Panc1 (cell line): Measurements from ENCODE around the gene RAD17. TPM values are rescaled to one million over a fixed set of nuclear protein-coding genes. Genes with fewer than 3 reads are reported as not detected.
A peak's percentile ranks its signal among the peaks of the same experiment; 100 is the strongest.

Source experiments
- ATAC-seq: fragments of 200-7000 bp; cut with Tn5 transposase; 2 replicates; pipeline ENCODE4 v1.9.1; 2020; ENCODE audit warnings: mild to moderate bottlenecking, moderate library complexity
- BruUV-seq: library from RNA; stranded (reverse); fragments of 400-500 nt; replicated peaks from 2 replicates; lab custom pipeline; 2021; lab: Mats Ljungman, UMichigan
- CTCF ChIA-PET: fragments of 300-600 bp; sonication (Branson Sonifier 250); formaldehyde crosslinking; loops from one replicate; lab custom pipeline; 2022; ENCODE audit warnings: antibody characterized with exemption; lab: Charles Lee
- POLR2A ChIA-PET: fragments of 300-600 bp; sonication (Branson Sonifier 250); formaldehyde crosslinking; loops from one replicate; lab custom pipeline; 2022; ENCODE audit warnings: antibody characterized with exemption; lab: Charles Lee
- DNase-seq: peaks from one replicate; pipeline ENCODE4 v3.0.0-alpha.2; 2010; ENCODE audit warnings: low read depth, low spot score
- H3K27ac ChIP-seq: 2 replicates; pipeline ENCODE4 v1.5.1; 2011; ENCODE audit warnings: mild to moderate bottlenecking, low read length, inconsistent platforms
- H3K27me3 ChIP-seq: fragments of 200-500 bp; sonication (Bioruptor generic); 2 replicates; pipeline ENCODE4 v1.6.0; 2014; ENCODE audit warnings: low read length, inconsistent platforms; ENCODE audit not compliant: control insufficient read depth, insufficient read depth
- H3K36me3 ChIP-seq: fragments of 200-500 bp; sonication (Bioruptor generic); 2 replicates; pipeline ENCODE4 v1.5.1; 2014; ENCODE audit warnings: inconsistent platforms, mild to moderate bottlenecking, low read length, moderate library complexity; ENCODE audit not compliant: control insufficient read depth, insufficient read depth
- H3K4me1 ChIP-seq: 2 replicates; pipeline ENCODE4 v1.5.1; 2011; ENCODE audit warnings: inconsistent platforms, mild to moderate bottlenecking, low read length, moderate library complexity; ENCODE audit not compliant: control insufficient read depth, insufficient read depth
- H3K4me3 ChIP-seq, 2 experiments: 2 replicates each; pipeline ENCODE4 v1.5.1; 2011 to 2012; ENCODE audit warnings: low read depth in 2 of 2, low read length in 2 of 2, mild to moderate bottlenecking in 2 of 2, inconsistent platforms in 1 of 2, moderate library complexity in 1 of 2
- H3K9me3 ChIP-seq: fragments of 200-500 bp; sonication (Bioruptor generic); 2 replicates; pipeline ENCODE4 v1.5.1; 2014; ENCODE audit warnings: low read depth, mild to moderate bottlenecking, inconsistent platforms, low read length, moderate library complexity; ENCODE audit not compliant: control insufficient read depth, insufficient read depth
- CTCF ChIP-seq: fragments of 450-650 bp; IDR thresholded peaks from 2 replicates; pipeline ENCODE4 v1.5.1; 2017; ENCODE audit warnings: mild to moderate bottlenecking
- POLR2AphosphoS5 ChIP-seq: IDR thresholded peaks from 2 replicates; pipeline ENCODE4 v1.6.1; 2012; ENCODE audit warnings: mild to moderate bottlenecking, low read depth, low read length, moderate library complexity
- REST ChIP-seq, 2 experiments: IDR thresholded peaks; 2 replicates each; pipeline ENCODE4 v1.6.1; 2011 to 2012; ENCODE audit warnings: low read depth in 2 of 2, control low read depth in 1 of 2, low read length in 1 of 2, mild to moderate bottlenecking in 1 of 2, moderate library complexity in 1 of 2; ENCODE audit not compliant: insufficient read depth in 1 of 2
- SIN3A ChIP-seq: IDR thresholded peaks from 2 replicates; pipeline ENCODE4 v1.6.1; 2012; ENCODE audit warnings: low read depth, mild to moderate bottlenecking, low read length, moderate library complexity, borderline replicate concordance; ENCODE audit not compliant: insufficient read depth
- TCF7L2 ChIP-seq: IDR thresholded peaks from 2 replicates; pipeline ENCODE4 v1.6.1; 2011; ENCODE audit warnings: mild to moderate bottlenecking, low read depth, low read length, inconsistent platforms
- in situ Hi-C: cut with HindIII; loops from 2 replicates; pipeline ENCODE4 v1.10.0; 2016; ENCODE audit warnings: low sequenced_read_pairs, low pct_unique_long_range_greater_than_20kb
- intact Hi-C: fragments of 100-400 bp; cut with micrococcal nuclease; formaldehyde crosslinking; loops from one replicate; pipeline ENCODE4 v1.10.0; 2022; ENCODE audit not compliant: unreplicated experiment
- total RNA-seq: library from RNA; stranded (reverse); gene quantifications from one replicate; pipeline ENCODE4 v1.2.1, GENCODE V29; 2021; ENCODE audit not compliant: unreplicated experiment

RAD17 gene
- total RNA-seq, 1 experiment from 2014 or later, result 41.7 TPM

GRCh38 chr5:69360442-69360841, 9.2 kb upstream of the RAD17 start:
- Histone ChIP-seq H3K4me1 (peaks cover 16% of the 10 kb centered on the region; the same call in 1 of the 2 replicates), H3K9me3 (no peaks in the 10 kb centered on the region), H3K36me3 (peaks cover 16% of the 10 kb centered on the region), H3K27me3 (no peaks in the 10 kb centered on the region), H3K4me3 (no peak overlapping the region), H3K27ac (0 out of 2 replicates have a peak overlapping the region, but pooled peaks have one; percentile 20)
- intact Hi-C loops, result loop anchor here (10.0 kb wide), 1 partner anchor 266 kb away; the partner anchor contains the start of gene SLC30A5
- ChIA-PET CTCF (no interaction called here), POLR2A (no interaction called here)
- in situ Hi-C loops, result no loop called here
- ATAC-seq (0 out of 2 replicates have a peak, but pooled peaks have one; percentile 39), DNase-seq (no peak)
- BruUV-seq, result no TSS peak
- TF ChIP-seq REST (IDR thresholded peaks at IDR 0.05; ENCODE audit: insufficient read depth in 1 of 2, low read depth in 2 of 2, low read length in 1 of 2) (no peak), SIN3A (no peak), CTCF (no peak)

- POLR2A ChIA-PET, result no interaction called here
- peaks cover 17% of the 10 kb centered on the region for H3K36me3 ChIP-seq
These were observed 5.2 kb upstream of the RAD17 start for GRCh38 chr5:69364414-69364813.

More at GRCh38 chr5:69364414-69364813, 5.2 kb upstream of the RAD17 start:
- H3K27me3 ChIP-seq, result no peaks in the 10 kb centered on the region
- no peaks in the 10 kb centered on the region for H3K9me3 ChIP-seq
- DNase-seq (no peak), ATAC-seq (no peak)
- no peak overlapping the region for H3K4me3 ChIP-seq
- peaks cover 24% of the 10 kb centered on the region; the same call in 1 of the 2 replicates for H3K4me1 ChIP-seq
- TF ChIP-seq CTCF (no peak), POLR2AphosphoS5 (no peak), REST (IDR thresholded peaks at IDR 0.05; ENCODE audit: insufficient read depth in 1 of 2, low read depth in 2 of 2, low read length in 1 of 2) (no peak), SIN3A (no peak), TCF7L2 (no peak)
- intact Hi-C loops, result loop anchor here (10.0 kb wide), 1 partner anchor 270 kb away; the partner anchor contains the start of gene SLC30A5
- CTCF ChIA-PET, result no interaction called here
- H3K27ac ChIP-seq, result no peak overlapping the region
- BruUV-seq, result no TSS peak
- in situ Hi-C loops, result no loop called here
